Measurements from ENCODE around the gene SRGAP2. TPM values are rescaled to one million over a fixed set of nuclear protein-coding genes. Genes with fewer than 3 reads are reported as not detected.
"Not testable (repeated sequence)": the region's sequence is repeated elsewhere in the genome, so short reads cannot be mapped to it uniquely, and the experiment has no call there.

The SRGAP2 gene
- total RNA-seq, 1 experiment from 2014 or later, result 36.4 TPM

DNA sequence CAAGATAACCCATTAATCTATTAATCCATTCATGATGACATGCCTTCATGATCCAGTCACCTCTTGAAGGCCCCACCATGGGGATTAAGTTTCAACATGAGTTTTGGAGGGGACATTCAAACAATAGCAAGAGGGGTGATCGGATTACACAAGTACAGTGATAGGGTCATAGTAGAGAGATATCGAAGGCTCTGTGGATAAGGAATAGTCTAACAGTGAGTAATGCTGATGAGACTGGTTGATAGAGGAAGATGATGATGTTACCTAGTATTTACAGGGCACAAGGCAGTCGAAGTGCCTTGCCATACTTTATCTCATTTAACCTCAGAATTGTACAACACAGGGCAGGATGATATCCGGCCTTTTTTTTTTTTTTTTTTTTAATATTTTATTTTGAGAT lies 18.2 kb downstream of the SRGAP2 start:
- not testable (repeated sequence) for DNase-seq (ENCODE audit: low read depth in 1 of 2, low spot score in 2 of 2); H3K27me3 ChIP-seq (replicated peaks); H3K36me3 ChIP-seq; H3K4me3 ChIP-seq; H3K9me3 ChIP-seq (replicated peaks); H3K4me1 ChIP-seq (replicated peaks); H3K27ac ChIP-seq

DNA sequence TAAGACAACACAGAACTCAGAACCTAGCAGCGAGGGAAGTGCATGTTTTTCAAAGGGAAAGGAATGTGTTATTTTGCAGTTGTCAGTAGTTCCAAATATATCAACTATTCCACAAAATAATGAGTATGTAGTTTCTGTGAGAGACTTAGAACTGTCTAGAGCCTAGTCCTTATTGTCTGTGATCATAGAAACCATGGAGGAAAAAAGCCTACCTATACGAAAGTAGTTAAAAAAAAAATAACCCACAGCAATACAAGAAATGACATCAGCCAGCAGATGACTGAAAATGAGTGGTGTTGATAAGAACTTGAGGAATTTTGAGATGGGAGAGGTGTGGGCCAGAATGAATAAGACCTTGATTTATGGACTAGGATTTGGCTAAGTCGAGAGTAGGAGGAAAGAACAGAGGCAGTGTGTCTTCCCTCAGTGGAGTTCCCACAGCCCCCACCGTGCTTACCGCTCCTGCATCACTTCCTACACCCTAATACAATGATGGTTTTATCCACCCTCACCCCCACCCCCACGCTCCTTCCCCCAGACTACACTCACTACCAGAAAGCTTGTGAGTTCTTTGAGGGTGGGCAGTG lies 20.9 kb downstream of the SRGAP2 start:
- not testable (repeated sequence) for H3K4me1 ChIP-seq (replicated peaks); H3K9me3 ChIP-seq (replicated peaks); DNase-seq (ENCODE audit: low read depth in 1 of 2, low spot score in 2 of 2); H3K4me3 ChIP-seq; H3K36me3 ChIP-seq; H3K27me3 ChIP-seq (replicated peaks); H3K27ac ChIP-seq

DNA sequence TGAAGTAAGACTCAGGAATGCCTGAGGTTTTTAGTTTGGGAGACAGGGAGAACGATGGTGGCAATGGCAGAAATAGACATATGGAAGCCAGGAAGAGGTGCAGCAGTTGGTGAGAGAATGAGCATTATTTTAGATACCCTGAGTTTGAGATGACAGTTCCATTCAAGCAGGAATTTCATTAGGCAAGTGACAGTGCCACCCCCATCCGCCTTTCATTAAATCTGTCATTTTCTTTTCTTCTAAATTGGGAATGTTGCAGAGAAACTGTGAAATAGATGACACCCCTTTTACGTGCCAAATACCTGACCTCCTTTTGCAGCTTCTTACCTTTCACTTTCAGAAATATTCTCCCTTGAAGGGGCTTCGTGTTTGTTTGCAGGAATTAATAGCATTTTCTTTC lies 22.0 kb downstream of the SRGAP2 start:
- not testable (repeated sequence) for H3K27me3 ChIP-seq (replicated peaks); H3K27ac ChIP-seq; H3K4me3 ChIP-seq; H3K4me1 ChIP-seq (replicated peaks); DNase-seq (ENCODE audit: low read depth in 1 of 2, low spot score in 2 of 2); H3K9me3 ChIP-seq (replicated peaks); H3K36me3 ChIP-seq

DNA sequence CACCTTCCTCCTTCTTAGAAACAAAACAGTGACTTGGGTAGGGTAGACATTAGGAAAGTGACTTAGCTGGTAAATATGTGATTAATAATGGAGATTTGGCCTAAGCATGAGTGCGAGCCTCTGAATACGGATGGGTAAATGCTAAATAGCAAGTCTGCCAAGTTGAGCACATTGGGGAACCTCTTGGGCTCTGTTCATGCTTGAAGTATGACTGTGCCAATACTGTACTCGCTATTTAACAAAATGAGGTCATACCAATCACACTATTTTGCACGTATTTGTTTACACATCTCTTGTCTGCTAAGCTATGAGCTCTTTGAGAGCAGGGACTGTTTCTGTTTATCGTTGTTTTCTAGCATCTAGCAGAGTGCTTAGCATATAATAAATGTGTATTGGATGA lies 23.5 kb downstream of the SRGAP2 start:
- not testable (repeated sequence) for H3K36me3 ChIP-seq; H3K9me3 ChIP-seq (replicated peaks); H3K27ac ChIP-seq; H3K4me1 ChIP-seq (replicated peaks); H3K27me3 ChIP-seq (replicated peaks); DNase-seq (ENCODE audit: low read depth in 1 of 2, low spot score in 2 of 2); H3K4me3 ChIP-seq

DNA sequence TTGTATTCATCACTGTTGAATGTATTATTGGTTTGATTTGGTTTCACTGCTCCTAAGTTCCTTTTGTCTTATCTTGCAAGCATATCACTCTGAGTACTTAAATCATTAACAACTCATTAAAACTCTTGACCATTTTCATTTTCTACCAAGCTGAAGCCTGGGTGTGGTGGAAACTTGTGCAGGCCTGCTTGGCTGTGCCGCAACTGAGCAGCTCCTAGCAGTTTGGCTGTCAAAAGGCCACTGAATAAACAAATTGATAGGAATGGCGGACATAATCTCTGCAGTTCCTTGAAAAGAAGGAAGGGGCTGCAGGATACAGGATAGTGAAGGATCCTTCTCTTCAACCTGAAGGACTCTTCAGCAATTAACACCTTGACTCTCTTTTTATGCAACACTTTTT lies 25.9 kb downstream of the SRGAP2 start:
- H3K9me3 ChIP-seq (replicated peaks); H3K27ac ChIP-seq; H3K36me3 ChIP-seq; H3K4me1 ChIP-seq (replicated peaks); DNase-seq (ENCODE audit: low read depth in 1 of 2, low spot score in 2 of 2); H3K27me3 ChIP-seq (replicated peaks); H3K4me3 ChIP-seq: not testable (repeated sequence)

DNA sequence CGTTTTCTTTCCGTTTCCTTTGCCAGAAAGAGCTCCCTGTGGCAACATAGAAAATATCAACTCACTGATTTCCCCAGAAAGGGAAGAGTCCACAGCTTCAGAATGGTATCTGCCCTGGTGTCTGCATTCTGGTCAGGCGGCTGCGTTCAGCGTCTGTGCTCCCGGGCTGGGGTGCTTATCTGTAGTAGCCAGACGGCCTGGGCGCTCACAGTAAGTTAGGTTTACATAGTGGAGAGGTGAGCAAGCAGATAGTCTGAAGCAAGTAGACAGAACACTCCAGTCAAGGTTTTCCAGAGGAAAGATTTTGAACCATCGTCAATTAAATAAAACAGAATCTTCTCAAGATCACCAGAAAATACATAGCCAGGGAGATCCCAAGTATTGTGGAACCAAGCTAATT lies 28.6 kb downstream of the SRGAP2 start:
- H3K4me1 ChIP-seq (replicated peaks); H3K27me3 ChIP-seq (replicated peaks); H3K9me3 ChIP-seq (replicated peaks); H3K4me3 ChIP-seq; DNase-seq (ENCODE audit: low read depth in 1 of 2, low spot score in 2 of 2); H3K27ac ChIP-seq; H3K36me3 ChIP-seq: not testable (repeated sequence)

DNA sequence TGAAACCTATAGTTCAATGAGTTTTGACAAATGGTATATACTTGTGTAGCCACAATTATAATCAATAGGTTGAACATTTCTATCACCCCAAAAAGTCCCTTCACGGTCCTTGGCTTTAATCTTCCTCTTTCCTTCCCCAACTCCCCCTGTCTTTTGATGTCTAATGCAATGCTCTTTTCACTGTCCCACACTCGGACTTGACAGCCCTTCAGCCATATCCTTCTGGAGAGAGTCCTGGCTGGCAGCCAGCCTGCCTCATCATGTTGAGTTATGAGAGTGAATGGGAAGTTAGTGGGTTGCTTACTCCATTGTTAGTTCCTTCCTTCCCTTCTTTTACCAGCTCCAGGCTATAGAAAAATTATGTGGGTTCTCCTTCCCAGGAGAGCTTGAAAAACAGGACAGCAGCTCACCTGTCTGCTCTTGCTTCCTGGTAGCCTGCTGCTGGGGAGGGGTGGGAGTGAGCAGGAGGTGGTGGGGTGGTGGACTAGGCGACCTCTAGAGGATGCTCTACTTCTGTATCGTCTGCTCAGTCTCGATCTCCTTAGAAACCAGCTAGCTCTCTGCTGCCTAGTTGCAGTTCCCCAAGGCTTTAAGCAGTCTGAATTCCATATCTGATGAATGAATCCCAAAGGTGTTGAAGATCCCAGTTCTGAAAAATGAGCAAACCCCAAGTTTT lies 29.8 kb downstream of the SRGAP2 start:
- H3K36me3 ChIP-seq; H3K4me3 ChIP-seq; H3K27me3 ChIP-seq (replicated peaks); DNase-seq (ENCODE audit: low read depth in 1 of 2, low spot score in 2 of 2); H3K4me1 ChIP-seq (replicated peaks); H3K27ac ChIP-seq; H3K9me3 ChIP-seq (replicated peaks): not testable (repeated sequence)

DNA sequence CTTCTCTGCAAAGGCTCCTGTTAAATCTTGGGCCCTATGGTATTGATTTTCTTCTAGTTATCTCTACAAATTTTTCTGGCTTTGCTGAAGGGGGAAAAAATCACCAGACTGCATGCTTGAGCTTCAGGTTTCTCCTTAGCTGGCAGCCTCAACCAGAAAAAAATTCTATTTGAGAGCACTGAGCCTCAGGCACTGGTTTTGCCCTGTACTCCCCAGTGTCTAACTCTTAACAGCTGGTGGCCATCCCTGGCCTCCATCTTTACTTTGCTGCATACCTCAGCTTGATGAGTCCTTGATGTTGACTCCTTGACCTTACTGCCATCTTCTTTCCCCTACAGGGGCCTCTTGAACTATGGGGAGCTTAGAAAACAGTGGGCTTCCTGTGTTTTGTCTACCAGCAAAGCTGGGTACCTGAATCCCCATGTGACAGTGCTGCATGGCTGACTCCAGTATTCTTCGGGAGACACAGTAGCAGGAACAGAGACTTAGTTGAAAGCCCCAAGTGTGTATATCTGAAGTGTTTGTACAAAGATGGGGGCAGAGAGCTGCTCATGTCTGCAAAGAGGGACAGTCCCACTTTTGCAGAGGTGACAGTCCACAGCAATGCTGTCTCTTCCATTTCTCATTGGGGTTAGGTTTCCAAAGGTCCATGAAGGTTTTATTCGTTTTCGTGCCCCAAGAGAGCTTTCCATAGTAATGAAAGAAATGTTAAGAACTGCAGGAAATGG lies 31.0 kb downstream of the SRGAP2 start:
- H3K27me3 ChIP-seq (replicated peaks); H3K4me3 ChIP-seq; H3K9me3 ChIP-seq (replicated peaks); H3K4me1 ChIP-seq (replicated peaks); DNase-seq (ENCODE audit: low read depth in 1 of 2, low spot score in 2 of 2); H3K36me3 ChIP-seq; H3K27ac ChIP-seq: not testable (repeated sequence)

DNA sequence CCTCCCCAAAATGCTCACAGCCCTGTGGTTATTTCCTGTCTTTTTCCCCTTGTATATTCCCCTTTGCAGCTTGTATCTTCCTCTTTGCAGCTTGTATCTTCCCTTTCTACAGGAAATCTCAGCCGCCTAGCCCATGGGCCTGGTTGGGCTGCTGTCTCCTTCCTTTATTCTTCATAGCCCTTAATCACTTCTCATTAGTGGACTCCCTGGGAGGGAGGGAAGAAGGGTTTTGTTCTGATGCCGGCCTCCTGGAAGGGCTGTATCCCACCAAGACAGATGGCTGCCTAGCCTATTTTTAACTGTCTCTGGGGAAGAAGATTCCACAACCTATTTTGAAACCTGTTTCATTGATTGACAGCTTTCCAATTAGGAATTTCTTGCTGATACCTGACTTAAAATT lies 31.8 kb downstream of the SRGAP2 start:
- not testable (repeated sequence) for H3K4me3 ChIP-seq; H3K36me3 ChIP-seq; H3K27ac ChIP-seq; H3K4me1 ChIP-seq (replicated peaks); H3K9me3 ChIP-seq (replicated peaks); H3K27me3 ChIP-seq (replicated peaks); DNase-seq (ENCODE audit: low read depth in 1 of 2, low spot score in 2 of 2)

DNA sequence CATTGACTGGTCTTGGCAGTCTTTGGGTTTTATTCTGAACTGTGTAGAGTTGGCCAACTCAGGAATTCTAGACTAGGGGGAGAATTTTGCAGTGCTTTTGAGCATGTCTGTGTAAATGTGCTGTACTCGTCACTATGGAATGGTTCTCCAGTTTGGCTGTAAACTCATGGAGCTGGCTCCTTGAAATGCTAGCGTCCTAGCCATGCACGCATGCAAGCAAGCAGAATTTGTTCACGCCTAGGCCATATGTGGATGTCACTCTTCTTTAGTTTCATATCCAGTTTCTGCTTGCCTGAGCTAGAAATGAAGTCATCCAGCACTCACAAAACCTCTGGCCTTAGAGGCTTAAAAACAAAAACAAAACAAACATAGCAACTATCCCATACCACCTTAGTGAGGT lies 36.9 kb downstream of the SRGAP2 start:
- not testable (repeated sequence) for H3K27ac ChIP-seq; H3K27me3 ChIP-seq (replicated peaks); H3K4me1 ChIP-seq (replicated peaks); H3K9me3 ChIP-seq (replicated peaks); DNase-seq (ENCODE audit: low read depth in 1 of 2, low spot score in 2 of 2); H3K36me3 ChIP-seq; H3K4me3 ChIP-seq

DNA sequence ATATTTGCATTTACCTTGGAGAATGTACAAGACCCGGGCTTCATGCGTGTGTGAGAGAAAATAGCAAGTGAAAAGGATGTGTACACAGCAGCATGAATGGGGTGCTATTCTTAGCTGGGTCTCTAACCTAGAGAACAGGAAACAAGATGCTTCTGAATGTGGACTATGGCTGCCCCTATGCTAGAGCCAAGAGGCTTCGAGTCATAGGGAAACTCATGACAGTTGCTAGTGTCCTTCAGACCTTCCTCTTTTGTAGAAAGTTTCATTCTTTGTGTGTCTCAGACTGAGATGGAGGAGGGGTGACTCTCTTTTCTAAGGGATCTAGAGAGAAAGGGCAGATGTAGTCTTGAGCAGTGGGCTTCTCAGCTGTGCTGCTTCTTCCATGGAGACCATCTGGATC lies 40.0 kb downstream of the SRGAP2 start:
- not testable (repeated sequence) for H3K4me3 ChIP-seq; DNase-seq (ENCODE audit: low read depth in 1 of 2, low spot score in 2 of 2); H3K4me1 ChIP-seq (replicated peaks); H3K9me3 ChIP-seq (replicated peaks); H3K36me3 ChIP-seq; H3K27ac ChIP-seq; H3K27me3 ChIP-seq (replicated peaks)

DNA sequence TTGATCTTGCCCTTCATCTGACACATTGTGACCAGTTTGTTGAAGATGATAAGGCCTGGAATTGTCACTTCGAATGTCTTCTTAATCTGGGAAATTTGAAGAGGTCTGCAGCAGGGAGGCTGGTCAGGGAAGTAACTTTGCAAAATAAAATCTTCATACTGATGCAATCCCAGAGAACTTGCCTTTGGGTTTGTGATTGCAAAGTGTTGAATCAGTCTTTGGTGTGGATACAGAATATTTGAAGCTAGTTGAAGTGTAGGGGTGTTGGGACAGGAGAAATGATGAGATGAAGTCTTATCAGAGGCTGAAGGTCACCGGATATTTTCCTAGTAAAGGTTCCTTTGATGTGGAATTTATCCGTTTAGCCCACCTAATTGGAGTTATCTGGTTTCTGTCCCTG lies 42.1 kb downstream of the SRGAP2 start:
- not testable (repeated sequence) for DNase-seq (ENCODE audit: low read depth in 1 of 2, low spot score in 2 of 2); H3K4me3 ChIP-seq; H3K4me1 ChIP-seq (replicated peaks); H3K27me3 ChIP-seq (replicated peaks); H3K36me3 ChIP-seq; H3K27ac ChIP-seq; H3K9me3 ChIP-seq (replicated peaks)

DNA sequence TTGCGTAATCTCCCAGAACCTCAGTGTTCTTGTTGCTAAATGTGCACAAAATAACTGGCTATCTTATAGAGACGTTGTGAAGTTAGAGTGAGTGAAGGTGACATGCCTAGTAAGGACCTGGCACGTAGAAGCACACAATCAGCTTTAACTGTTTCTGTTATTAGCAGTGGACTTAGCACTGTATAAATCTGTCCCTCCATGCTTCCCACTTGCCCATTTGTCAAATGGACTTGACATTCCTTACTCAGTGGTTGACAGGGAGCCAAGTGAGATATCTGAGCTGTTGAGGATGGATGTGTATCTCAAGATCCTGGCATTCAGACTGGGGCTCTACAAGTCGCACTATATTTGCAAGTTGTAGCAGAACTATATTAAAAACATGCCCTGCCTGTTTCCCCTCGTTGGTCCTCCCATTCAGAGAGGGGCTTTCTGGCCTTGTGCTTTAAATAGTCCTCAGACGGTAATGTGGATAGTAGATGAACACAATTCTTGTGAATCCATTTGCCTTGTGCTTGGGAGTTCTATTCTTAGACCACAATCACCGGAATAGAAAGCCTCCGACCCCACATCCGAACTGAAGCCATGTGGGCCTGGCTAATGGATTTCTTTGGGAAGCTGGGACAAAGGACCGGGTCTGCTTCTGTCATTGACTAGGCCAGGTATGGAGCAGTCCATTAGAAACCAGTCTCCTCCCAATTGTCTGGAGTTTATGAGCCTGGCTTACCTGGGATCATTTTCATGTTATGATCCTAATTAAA lies 43.0 kb downstream of the SRGAP2 start:
- not testable (repeated sequence) for H3K4me1 ChIP-seq (replicated peaks); H3K4me3 ChIP-seq; H3K36me3 ChIP-seq; H3K27me3 ChIP-seq (replicated peaks); H3K27ac ChIP-seq; H3K9me3 ChIP-seq (replicated peaks); DNase-seq (ENCODE audit: low read depth in 1 of 2, low spot score in 2 of 2)

DNA sequence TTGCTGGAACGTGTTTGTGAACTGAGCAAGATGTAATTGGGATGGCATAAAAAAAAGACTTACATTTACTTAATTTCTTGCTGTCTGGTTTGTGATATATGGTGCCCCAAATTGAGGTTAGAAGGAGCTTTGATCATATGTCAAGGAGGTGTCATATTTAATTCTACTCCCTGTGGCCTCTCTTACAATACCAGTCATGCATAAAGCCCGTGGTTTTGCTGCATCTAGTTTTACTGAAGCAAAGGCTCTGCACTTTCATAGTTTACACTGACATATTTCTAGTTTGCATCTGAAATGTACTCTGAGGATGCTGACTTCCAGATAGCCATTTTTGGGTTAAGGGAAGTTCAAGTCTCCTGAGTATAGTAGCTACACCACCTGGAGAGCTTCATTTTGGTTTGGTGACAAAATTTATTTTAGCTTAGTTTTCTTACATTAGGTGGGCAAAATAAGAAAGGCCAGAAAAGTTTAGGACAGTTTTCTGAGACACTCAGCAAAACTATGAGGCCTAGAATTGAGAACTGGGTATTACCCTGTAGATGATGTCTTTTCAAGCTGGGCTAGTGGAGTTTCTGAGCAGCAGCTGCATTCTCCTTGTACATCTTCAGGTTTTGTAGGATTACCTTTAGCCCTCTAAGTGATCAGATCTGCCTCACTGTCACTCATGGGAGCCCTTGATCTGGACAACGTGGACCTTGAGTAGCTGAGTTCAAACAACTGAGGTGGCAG lies 47.8 kb downstream of the SRGAP2 start:
- not testable (repeated sequence) for DNase-seq (ENCODE audit: low read depth in 1 of 2, low spot score in 2 of 2); H3K36me3 ChIP-seq; H3K9me3 ChIP-seq (replicated peaks); H3K27ac ChIP-seq; H3K4me3 ChIP-seq; H3K4me1 ChIP-seq (replicated peaks); H3K27me3 ChIP-seq (replicated peaks)

All from SJSA1 (cell line).